HCT116 (cell line): ENCODE data around the gene ERGIC1. TPM values are rescaled to one million over a fixed set of nuclear protein-coding genes. Genes with fewer than 3 reads are reported as not detected.

ENCODE experiments used
- ATAC-seq: fragments of 200-7000 bp; cut with Tn5 transposase; 2 replicates; pipeline ENCODE4 v1.9.1; 2020; ENCODE audit warnings: mild to moderate bottlenecking, moderate library complexity
- BruUV-seq: library from RNA; stranded (reverse); fragments of 400-500 nt; replicated peaks from 2 replicates; lab custom pipeline; 2021; lab: Mats Ljungman, UMichigan
- CTCF ChIA-PET: fragments of 300-600 bp; sonication (Branson Sonifier 250); formaldehyde crosslinking; loops from one replicate; lab custom pipeline; 2021; ENCODE audit warnings: antibody characterized with exemption; lab: Charles Lee
- POLR2A ChIA-PET: fragments of 300-600, 350-600 bp; sonication (Branson Sonifier 250); formaldehyde crosslinking; loops from one replicate; lab custom pipeline; 2021; ENCODE audit warnings: antibody characterized with exemption; lab: Charles Lee
- RAD21 ChIA-PET, 2 experiments: fragments of 300-600 bp; sonication (Branson Sonifier 250); formaldehyde crosslinking; loops; one replicate each; lab custom pipeline; 2023; ENCODE audit warnings: low total read pairs in 2 of 2; ENCODE audit not compliant: uncharacterized antibody in 2 of 2, unreplicated experiment in 2 of 2, low non-redundant PET in 1 of 2; lab: Charles Lee
- DNase-seq: peaks from one replicate; pipeline ENCODE4 v3.0.0-alpha.2; 2010; ENCODE audit warnings: low read depth, low spot score
- H2AFZ ChIP-seq: fragments of 200-600 bp; shearing (Covaris generic), sonication (generic); 2 replicates; pipeline ENCODE4 v1.6.1; 2017; ENCODE audit warnings: low read depth, mixed run types, mixed read lengths, antibody characterized with exemption, low read length; ENCODE audit not compliant: poor library complexity, severe bottlenecking
- H3K27ac ChIP-seq: 2 replicates; pipeline ENCODE4 v1.5.1; 2012; ENCODE audit warnings: low read depth, low read length
- H3K27me3 ChIP-seq: fragments of 200-600 bp; sonication (generic); 2 replicates; pipeline ENCODE4 v1.6.1; 2016; ENCODE audit warnings: mixed run types, low read length, mixed read lengths; ENCODE audit not compliant: insufficient read depth
- H3K36me3 ChIP-seq, 2 experiments: fragments of 200-500 bp in 1 of 2; fragments of 200-600 bp in 1 of 2; sonication (Bioruptor generic) in 1 of 2; sonication (generic) in 1 of 2; 2 replicates each; pipeline versions ENCODE4 v1.5.1 to v1.6.1; 2014 to 2016; ENCODE audit warnings: low read length in 2 of 2, inconsistent platforms in 1 of 2, mixed read lengths in 1 of 2, mixed run types in 1 of 2; ENCODE audit not compliant: insufficient read depth in 2 of 2, control insufficient read depth in 1 of 2
- H3K4me1 ChIP-seq, 2 experiments: fragments of 200-600 bp in 1 of 2; sonication (generic) in 1 of 2; 2 replicates each; pipeline versions ENCODE4 v1.5.1 to v1.6.1; 2012 to 2017; ENCODE audit warnings: low read length in 2 of 2, inconsistent platforms in 1 of 2, mild to moderate bottlenecking in 1 of 2, mixed read lengths in 1 of 2, mixed run types in 1 of 2, moderate library complexity in 1 of 2; ENCODE audit not compliant: insufficient read depth in 2 of 2, control insufficient read depth in 1 of 2
- H3K4me2 ChIP-seq: fragments of 200-600 bp; sonication (generic); 2 replicates; pipeline ENCODE4 v1.6.1; 2017; ENCODE audit warnings: mixed run types, low read length, mixed read lengths
- H3K4me3 ChIP-seq, 2 experiments: fragments of 200-600 bp in 1 of 2; sonication (generic) in 1 of 2; replicated peaks in 1 of 2; 2 replicates each; pipeline ENCODE4 v1.5.1; 2011 to 2016; ENCODE audit warnings: low read length in 2 of 2, control low read depth in 1 of 2, low read depth in 1 of 2, mild to moderate bottlenecking in 1 of 2, mixed read lengths in 1 of 2, mixed run types in 1 of 2
- H3K79me2 ChIP-seq: fragments of 200-600 bp; sonication (generic); 2 replicates; pipeline ENCODE4 v1.6.1; 2017; ENCODE audit warnings: mild to moderate bottlenecking, mixed run types, low read length, moderate library complexity, mixed read lengths; ENCODE audit not compliant: insufficient read depth
- H3K9ac ChIP-seq: fragments of 200-600 bp; sonication (generic); 2 replicates; pipeline ENCODE4 v1.6.1; 2016; ENCODE audit warnings: low read length, mixed read lengths
- H3K9me2 ChIP-seq: fragments of 200-600 bp; sonication (generic), shearing (Covaris generic); 2 replicates; pipeline ENCODE4 v1.6.1; 2017; ENCODE audit warnings: mixed run types, mild to moderate bottlenecking, moderate library complexity; ENCODE audit not compliant: insufficient read depth
- H3K9me3 ChIP-seq, 2 experiments: fragments of 200-500 bp in 1 of 2; fragments of 200-600 bp in 1 of 2; sonication (Bioruptor generic) in 1 of 2; sonication (generic) in 1 of 2; 2 replicates each; pipeline ENCODE4 v1.6.1; 2014 to 2017; ENCODE audit warnings: low read length in 2 of 2, mixed read lengths in 2 of 2, inconsistent platforms in 1 of 2, low read depth in 1 of 2, mild to moderate bottlenecking in 1 of 2, mixed run types in 1 of 2, moderate library complexity in 1 of 2; ENCODE audit not compliant: control insufficient read depth in 1 of 2, insufficient read depth in 1 of 2
- H4K20me1 ChIP-seq: fragments of 200-600 bp; sonication (generic), shearing (Covaris generic); 2 replicates; pipeline ENCODE4 v1.6.1; 2017; ENCODE audit warnings: mixed run types, mild to moderate bottlenecking, moderate library complexity; ENCODE audit not compliant: insufficient read depth
- ATF3 ChIP-seq: IDR thresholded peaks from 2 replicates; pipeline ENCODE4 v1.6.1; 2012
- CBX3 ChIP-seq: IDR thresholded peaks from 2 replicates; pipeline ENCODE4 v1.6.1; 2012; ENCODE audit warnings: low read depth
- CTCF ChIP-seq, 3 experiments: fragments of 200-600 bp in 1 of 3; sonication (generic) in 1 of 3; IDR thresholded peaks in 2 of 3; conservative IDR thresholded peaks in 1 of 3; 2 replicates each; pipeline ENCODE4 v1.5.1; 2012 to 2017; ENCODE audit warnings: low read depth in 2 of 3, low read length in 2 of 3, antibody characterized with exemption in 1 of 3, borderline replicate concordance in 1 of 3, control low read depth in 1 of 3, mild to moderate bottlenecking in 1 of 3, mixed read lengths in 1 of 3, mixed run types in 1 of 3, moderate library complexity in 1 of 3; ENCODE audit not compliant: insufficient read depth in 1 of 3
- ELF1 ChIP-seq: IDR thresholded peaks from 2 replicates; pipeline ENCODE4 v1.6.1; 2012; ENCODE audit warnings: low read depth, borderline replicate concordance
- EZH2phosphoT487 ChIP-seq: fragments of 200-600 bp; IDR thresholded peaks from 2 replicates; pipeline ENCODE4 v1.6.1; 2018; ENCODE audit warnings: antibody characterized with exemption, borderline replicate concordance
- FOSL1 ChIP-seq: IDR thresholded peaks from 2 replicates; pipeline ENCODE4 v1.6.1; 2012; ENCODE audit warnings: low read depth
- JUND ChIP-seq: IDR thresholded peaks from 2 replicates; pipeline ENCODE4 v1.6.1; 2012
- POLR2A ChIP-seq: IDR thresholded peaks from 2 replicates; pipeline ENCODE4 v1.7.0; 2011; ENCODE audit warnings: borderline replicate concordance; ENCODE audit not compliant: insufficient read depth, insufficient read length; ENCODE audit errors: extremely low read depth
- POLR2AphosphoS5 ChIP-seq: IDR thresholded peaks from 2 replicates; pipeline ENCODE4 v1.6.1; 2011; ENCODE audit warnings: mild to moderate bottlenecking, low read depth, low read length, moderate library complexity
- RAD21 ChIP-seq: IDR thresholded peaks from 2 replicates; pipeline ENCODE4 v1.6.1; 2012; ENCODE audit warnings: low read depth, mild to moderate bottlenecking
- REST ChIP-seq: IDR thresholded peaks from 2 replicates; pipeline ENCODE4 v1.6.1; 2012; ENCODE audit warnings: low read depth
- SP1 ChIP-seq: IDR thresholded peaks from 2 replicates; pipeline ENCODE4 v1.6.1; 2012; ENCODE audit warnings: low read depth
- SRF ChIP-seq: IDR thresholded peaks from 2 replicates; pipeline ENCODE4 v1.6.1; 2012; ENCODE audit warnings: low read depth
- TCF7L2 ChIP-seq: IDR thresholded peaks from 2 replicates; pipeline ENCODE4 v1.7.0; 2011; ENCODE audit warnings: borderline replicate concordance, inconsistent platforms; ENCODE audit not compliant: insufficient read depth, insufficient read length; ENCODE audit errors: extremely low read depth
- YY1 ChIP-seq: IDR thresholded peaks from 2 replicates; pipeline ENCODE4 v1.6.1; 2011; ENCODE audit warnings: low read length, low read depth, moderate library complexity, mild to moderate bottlenecking; ENCODE audit not compliant: insufficient replicate concordance; ENCODE audit errors: extremely low read depth
- intact Hi-C: fragments of 100-400 bp; cut with micrococcal nuclease; formaldehyde crosslinking; loops from 2 replicates; pipeline ENCODE4 v1.10.0; 2022
- total RNA-seq: library from RNA; stranded (reverse); gene quantifications from one replicate; pipeline ENCODE4 v1.2.1, GENCODE V29; 2021; ENCODE audit not compliant: unreplicated experiment

The ERGIC1 gene
- total RNA-seq, 1 experiment from 2014 or later = 73.3 TPM

- no peak for TF ChIP-seq POLR2A
- no peak for TF ChIP-seq ELF1
- no peak for TF ChIP-seq YY1
- no peak for TF ChIP-seq FOSL1
- no peak for TF ChIP-seq REST
- no peak for TF ChIP-seq TCF7L2
- no peak for TF ChIP-seq JUND
- no peak for TF ChIP-seq CBX3
- TF ChIP-seq ATF3 = no peak
- no peak for TF ChIP-seq SRF
- no peak for TF ChIP-seq POLR2AphosphoS5
- TF ChIP-seq RAD21 = no peak
- TF ChIP-seq EZH2phosphoT487 = no peak
- no peak for TF ChIP-seq CTCF (IDR thresholded peaks at IDR 0.05 in 2 of 3, conservative IDR thresholded peaks at IDR 0.05 in 1 of 3; ENCODE audit: borderline replicate concordance in 1 of 3, insufficient read depth in 1 of 3, low read depth in 2 of 3, low read length in 2 of 3)
- no peak for TF ChIP-seq SP1
- CTCF ChIA-PET = no interaction called here
- no peak overlapping the region for H3K4me3 ChIP-seq
- no TSS peak for BruUV-seq
- DNase-seq = no peak
- H3K9me3 ChIP-seq = no peaks in the 10 kb centered on the region
- H3K4me2 ChIP-seq = no peak overlapping the region
- H3K79me2 ChIP-seq = no peaks in the 10 kb centered on the region
- H3K27me3 ChIP-seq = no peaks in the 10 kb centered on the region
- no peaks in the 10 kb centered on the region for H3K9me2 ChIP-seq
- no peak for ATAC-seq
- peaks cover 0 to 32% of the 10 kb centered on the region in 2 experiments; a peak in 1 of 4 replicates for H3K4me1 ChIP-seq
- intact Hi-C loops = no loop called here
- no peaks in the 10 kb centered on the region for H3K36me3 ChIP-seq
- H3K9ac ChIP-seq = no peak overlapping the region
- no peak overlapping the region for H3K27ac ChIP-seq
- no peaks in the 10 kb centered on the region for H4K20me1 ChIP-seq
- H2AFZ ChIP-seq = no peak overlapping the region
- RAD21 ChIA-PET = no interaction called here
- POLR2A ChIA-PET = no interaction called here
These were observed 115.4 kb downstream of the ERGIC1 start for GRCh38 chr5:172949426-172949825.
